Measurements from ENCODE around the gene ISG20. TPM values are rescaled to one million over a fixed set of nuclear protein-coding genes. Genes with fewer than 3 reads are reported as not detected.
A peak's percentile ranks its signal among the peaks of the same experiment; 100 is the strongest.
"Not testable (repeated sequence)": the region's sequence is repeated elsewhere in the genome, so short reads cannot be mapped to it uniquely, and the experiment has no call there.

Gene ISG20
- total and polyA plus RNA-seq, 2 donors from 2014 or later: 7.3 to 25.5 TPM

DNA sequence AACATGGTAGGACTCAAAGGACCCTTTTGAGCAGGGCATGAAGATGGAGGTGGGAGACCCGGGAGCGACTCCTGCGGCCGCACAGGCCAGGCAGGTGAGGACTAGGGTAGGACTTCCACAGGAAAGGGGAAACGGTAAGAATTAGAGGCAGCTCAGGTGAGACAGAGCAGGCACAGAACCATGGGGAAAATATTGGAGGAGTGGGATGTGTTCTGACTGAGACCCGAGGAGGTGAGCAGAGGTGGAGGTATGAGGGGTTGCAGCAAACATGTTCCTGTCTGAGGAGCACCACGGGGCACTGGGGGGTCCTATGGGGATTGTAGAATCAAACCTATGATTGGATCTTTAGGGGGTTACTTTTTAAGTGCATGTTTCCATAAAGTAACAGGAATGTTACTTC is 1.4 kb upstream of the ISG20 start:
- Histone ChIP-seq H3K27me3 (ENCODE audit: control insufficient read depth, insufficient read depth, low read length) (no peaks in the 10 kb centered on the region), H3K36me3 (ENCODE audit: control insufficient read depth in 2 of 3, insufficient read depth in 3 of 3, low read length in 3 of 3) (no peaks in the 10 kb centered on the region), H3K27ac (ENCODE audit: low read depth in 2 of 2, low read length in 2 of 2) (peak overlapping the region in 1 of 2 donors; percentile 88), H3K9me3 (ENCODE audit: control insufficient read depth in 2 of 3, insufficient read depth in 1 of 3, low read length in 3 of 3) (no peaks in the 10 kb centered on the region), H3K9ac (ENCODE audit: low read length in 3 of 3) (no peak overlapping the region), H3K4me1 (ENCODE audit: control insufficient read depth in 2 of 3, insufficient read depth in 2 of 3, low read depth in 1 of 3, low read length in 3 of 3) (peaks cover 0 to 14% (median 13%) of the 10 kb centered on the region in 3 donors), H3K4me3 (ENCODE audit: low read length in 3 of 3) (no peak overlapping the region)
- TF ChIP-seq CTCF (IDR thresholded peaks at IDR 0.05; ENCODE audit: borderline replicate concordance, extremely low read depth, insufficient read depth): no peak
- DNase-seq (no peak), FAIRE-seq (no peak)
- intact Hi-C loops (cut with DNase I): no loop called here

DNA sequence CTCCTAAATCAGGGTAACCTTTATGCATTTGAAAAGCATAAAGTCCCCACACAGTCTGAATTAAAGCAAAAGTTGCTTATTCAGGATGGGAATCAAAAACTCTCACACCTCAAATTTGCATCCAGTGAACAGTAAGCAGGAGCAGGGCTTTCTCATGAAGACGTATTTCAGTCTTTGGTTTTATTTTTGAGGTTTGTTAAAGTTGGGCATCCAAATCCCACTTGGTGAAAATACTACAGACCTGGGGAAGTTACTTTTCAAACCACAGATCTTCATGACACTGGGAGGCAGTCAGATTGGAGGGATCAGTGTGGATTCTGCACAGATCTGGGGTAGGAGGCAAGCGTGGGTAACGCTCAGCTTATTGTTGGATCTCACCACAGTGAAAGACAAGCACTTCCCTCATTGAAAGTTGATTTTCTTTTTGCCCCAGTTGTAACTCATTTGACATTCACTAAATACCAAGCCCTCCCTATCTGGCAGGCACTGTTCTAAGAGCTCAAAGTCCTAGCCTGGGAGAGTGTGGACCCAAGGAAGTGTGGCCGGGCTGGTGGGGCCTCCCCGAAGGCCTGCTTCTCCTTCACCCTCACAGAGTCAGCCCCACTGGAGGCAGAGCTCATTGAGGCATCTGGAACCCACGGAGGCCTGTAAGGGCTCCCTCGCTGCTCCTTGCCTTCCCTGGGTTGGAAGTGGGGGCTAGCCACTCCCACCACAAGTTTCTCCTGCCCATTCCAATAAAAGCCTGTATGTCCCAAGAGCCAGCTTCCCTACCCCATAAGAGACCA is 783 bp upstream of the ISG20 start:
- Histone ChIP-seq H3K9me3 (ENCODE audit: control insufficient read depth in 2 of 3, insufficient read depth in 1 of 3, low read length in 3 of 3) (no peaks in the 10 kb centered on the region), H3K27ac (ENCODE audit: low read depth in 2 of 2, low read length in 2 of 2) (peak overlapping the region; percentile 54 to 88), H3K36me3 (ENCODE audit: control insufficient read depth in 2 of 3, insufficient read depth in 3 of 3, low read length in 3 of 3) (no peaks in the 10 kb centered on the region), H3K4me3 (ENCODE audit: low read length in 3 of 3) (peak overlapping the region in 1 of 3 donors; percentile 58), H3K27me3 (ENCODE audit: control insufficient read depth, insufficient read depth, low read length) (no peaks in the 10 kb centered on the region), H3K4me1 (ENCODE audit: control insufficient read depth in 2 of 3, insufficient read depth in 2 of 3, low read depth in 1 of 3, low read length in 3 of 3) (peaks cover 0 to 14% (median 13%) of the 10 kb centered on the region in 3 donors), H3K9ac (ENCODE audit: low read length in 3 of 3) (peak overlapping the region in 2 of 3 donors; percentile 3 to 43)
- no peak for TF ChIP-seq CTCF (IDR thresholded peaks at IDR 0.05; ENCODE audit: borderline replicate concordance, extremely low read depth, insufficient read depth)
- DNase-seq (peak in 2 of 5 donors; percentile 38 to 79), FAIRE-seq (no peak)
- intact Hi-C loops (cut with DNase I): no loop called here

GRCh38 chr15:88641959-88642452 is 3.2 kb downstream of the ISG20 start:
- DNase-seq (no peak), FAIRE-seq (no peak)
- intact Hi-C loops (cut with DNase I): no loop called here
- H3K4me1 ChIP-seq (ENCODE audit: control insufficient read depth in 2 of 3, insufficient read depth in 2 of 3, low read depth in 1 of 3, low read length in 3 of 3): peaks cover 0 to 14% (median 13%) of the 10 kb centered on the region in 3 donors
- no peak overlapping the region for H3K27ac ChIP-seq (ENCODE audit: low read depth in 2 of 2, low read length in 2 of 2)
- H3K36me3 ChIP-seq (ENCODE audit: control insufficient read depth in 2 of 3, insufficient read depth in 3 of 3, low read length in 3 of 3): no peaks in the 10 kb centered on the region
- TF ChIP-seq CTCF (IDR thresholded peaks at IDR 0.05; ENCODE audit: borderline replicate concordance, extremely low read depth, insufficient read depth): no peak
- no peak overlapping the region for H3K9ac ChIP-seq (ENCODE audit: low read length in 3 of 3)
- H3K4me3 ChIP-seq (ENCODE audit: low read length in 3 of 3): no peak overlapping the region
- H3K9me3 ChIP-seq (ENCODE audit: control insufficient read depth in 2 of 3, insufficient read depth in 1 of 3, low read length in 3 of 3): no peaks in the 10 kb centered on the region
- no peaks in the 10 kb centered on the region for H3K27me3 ChIP-seq (ENCODE audit: control insufficient read depth, insufficient read depth, low read length)

- DNase-seq; FAIRE-seq; intact Hi-C loops (cut with DNase I): not testable (repeated sequence)
These were observed 3.7 kb downstream of the ISG20 start for GRCh38 chr15:88642514-88642913.

More at GRCh38 chr15:88642514-88642913, 3.7 kb downstream of the ISG20 start:
- not testable (repeated sequence) for H3K27me3 ChIP-seq (ENCODE audit: control insufficient read depth, insufficient read depth, low read length); H3K4me3 ChIP-seq (ENCODE audit: low read length in 3 of 3); H3K27ac ChIP-seq (ENCODE audit: low read depth in 2 of 2, low read length in 2 of 2); H3K9me3 ChIP-seq (ENCODE audit: control insufficient read depth in 2 of 3, insufficient read depth in 1 of 3, low read length in 3 of 3); H3K36me3 ChIP-seq (ENCODE audit: control insufficient read depth in 2 of 3, insufficient read depth in 3 of 3, low read length in 3 of 3); H3K9ac ChIP-seq (ENCODE audit: low read length in 3 of 3)
- peaks cover 0 to 14% (median 13%) of the 10 kb centered on the region in 3 donors for H3K4me1 ChIP-seq (ENCODE audit: control insufficient read depth in 2 of 3, insufficient read depth in 2 of 3, low read depth in 1 of 3, low read length in 3 of 3)

Data from kidney (tissue), 14 donors.